ENCODE data around the gene SLC24A3. TPM values are rescaled to one million over a fixed set of nuclear protein-coding genes. Genes with fewer than 3 reads are reported as not detected.

Gene SLC24A3
- total and polyA plus RNA-seq, 2 experiments from 2014 or later, result 0.81 to 2.5 TPM

DNA sequence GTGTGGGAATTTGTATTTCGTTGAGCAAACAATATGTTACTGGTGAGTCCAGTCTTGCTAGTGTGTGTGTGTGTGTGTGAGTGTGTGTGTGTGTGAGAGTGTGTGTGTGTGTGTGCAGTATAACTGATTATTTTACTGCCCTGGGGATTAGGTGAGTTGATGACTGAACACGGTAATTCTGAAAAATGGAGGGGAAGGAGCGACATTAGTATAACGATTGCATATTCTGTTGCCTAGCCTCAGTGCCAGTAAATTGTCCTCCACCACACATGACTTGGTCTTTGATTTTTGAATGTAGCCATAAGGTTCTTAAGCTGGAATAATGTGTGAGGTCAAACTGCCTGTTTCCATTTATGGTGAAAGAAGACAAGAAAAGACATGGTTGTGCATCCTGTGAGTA, 121.1 kb downstream of the SLC24A3 start (continued):
- no peak for TF ChIP-seq REST (IDR thresholded peaks at IDR 0.05; ENCODE audit: unreplicated experiment)
- TF ChIP-seq CREB1 (CRISPR knock-in tag; IDR thresholded peaks at IDR 0.05; ENCODE audit: low read depth), result no peak
- TF ChIP-seq ETS1 (IDR thresholded peaks at IDR 0.05), result no peak

GRCh38 chr20:19335341-19335740, 122.9 kb downstream of the SLC24A3 start:
- Histone ChIP-seq H3K4me2 (no peak overlapping the region), H3K36me3 (ENCODE audit: insufficient read depth) (no peaks in the 10 kb centered on the region), H3K27ac (ENCODE audit: low read depth) (no peak overlapping the region), H3K9me2 (ENCODE audit: insufficient read depth) (no peaks in the 10 kb centered on the region), H3F3A (replicated peaks; ENCODE audit: low read depth) (no peaks in the 10 kb centered on the region), H4K20me1 (replicated peaks; ENCODE audit: insufficient read depth) (no peaks in the 10 kb centered on the region), H3K4me1 (ENCODE audit: insufficient read depth) (no peaks in the 10 kb centered on the region), H3K79me2 (replicated peaks; ENCODE audit: insufficient read depth) (no peaks in the 10 kb centered on the region), H3K4me3 (no peak overlapping the region), H3K27me3 (ENCODE audit: insufficient read depth) (no peaks in the 10 kb centered on the region), H2AFZ (no peak overlapping the region)
- H3K4me1 Mint-ChIP-seq, result no peaks in the 10 kb centered on the region
- H3K36me3 Mint-ChIP-seq (ENCODE audit: low read depth), result no peaks in the 10 kb centered on the region
- DNase-seq (ENCODE audit: low spot score), result no peak
- H3K27ac Mint-ChIP-seq, result no peak overlapping the region
- peaks cover 5% of the 10 kb centered on the region for H3K27me3 Mint-ChIP-seq (ENCODE audit: insufficient read depth, low read depth, poor library complexity)
- H3K9me3 Mint-ChIP-seq, result no peaks in the 10 kb centered on the region
- H3K4me3 Mint-ChIP-seq, result no peak overlapping the region
- ATAC-seq, result no peak
- TF ChIP-seq CREB1 (CRISPR knock-in tag; IDR thresholded peaks at IDR 0.05; ENCODE audit: low read depth) (no peak), ETS1 (IDR thresholded peaks at IDR 0.05) (no peak), REST (IDR thresholded peaks at IDR 0.05; ENCODE audit: unreplicated experiment) (no peak), ZNF331 (CRISPR knock-in tag; IDR thresholded peaks at IDR 0.05; ENCODE audit: low read depth) (no peak), ZNF114 (CRISPR knock-in tag; IDR thresholded peaks at IDR 0.05) (no peak), POLR2AphosphoS5 (IDR thresholded peaks at IDR 0.05; ENCODE audit: low read depth) (no peak), EZH2 (IDR thresholded peaks at IDR 0.05; ENCODE audit: low read depth, unreplicated experiment) (no peak), EZH2phosphoT487 (IDR thresholded peaks at IDR 0.05; ENCODE audit: unreplicated experiment) (no peak)
- TF ChIP-seq, protein P1, sequence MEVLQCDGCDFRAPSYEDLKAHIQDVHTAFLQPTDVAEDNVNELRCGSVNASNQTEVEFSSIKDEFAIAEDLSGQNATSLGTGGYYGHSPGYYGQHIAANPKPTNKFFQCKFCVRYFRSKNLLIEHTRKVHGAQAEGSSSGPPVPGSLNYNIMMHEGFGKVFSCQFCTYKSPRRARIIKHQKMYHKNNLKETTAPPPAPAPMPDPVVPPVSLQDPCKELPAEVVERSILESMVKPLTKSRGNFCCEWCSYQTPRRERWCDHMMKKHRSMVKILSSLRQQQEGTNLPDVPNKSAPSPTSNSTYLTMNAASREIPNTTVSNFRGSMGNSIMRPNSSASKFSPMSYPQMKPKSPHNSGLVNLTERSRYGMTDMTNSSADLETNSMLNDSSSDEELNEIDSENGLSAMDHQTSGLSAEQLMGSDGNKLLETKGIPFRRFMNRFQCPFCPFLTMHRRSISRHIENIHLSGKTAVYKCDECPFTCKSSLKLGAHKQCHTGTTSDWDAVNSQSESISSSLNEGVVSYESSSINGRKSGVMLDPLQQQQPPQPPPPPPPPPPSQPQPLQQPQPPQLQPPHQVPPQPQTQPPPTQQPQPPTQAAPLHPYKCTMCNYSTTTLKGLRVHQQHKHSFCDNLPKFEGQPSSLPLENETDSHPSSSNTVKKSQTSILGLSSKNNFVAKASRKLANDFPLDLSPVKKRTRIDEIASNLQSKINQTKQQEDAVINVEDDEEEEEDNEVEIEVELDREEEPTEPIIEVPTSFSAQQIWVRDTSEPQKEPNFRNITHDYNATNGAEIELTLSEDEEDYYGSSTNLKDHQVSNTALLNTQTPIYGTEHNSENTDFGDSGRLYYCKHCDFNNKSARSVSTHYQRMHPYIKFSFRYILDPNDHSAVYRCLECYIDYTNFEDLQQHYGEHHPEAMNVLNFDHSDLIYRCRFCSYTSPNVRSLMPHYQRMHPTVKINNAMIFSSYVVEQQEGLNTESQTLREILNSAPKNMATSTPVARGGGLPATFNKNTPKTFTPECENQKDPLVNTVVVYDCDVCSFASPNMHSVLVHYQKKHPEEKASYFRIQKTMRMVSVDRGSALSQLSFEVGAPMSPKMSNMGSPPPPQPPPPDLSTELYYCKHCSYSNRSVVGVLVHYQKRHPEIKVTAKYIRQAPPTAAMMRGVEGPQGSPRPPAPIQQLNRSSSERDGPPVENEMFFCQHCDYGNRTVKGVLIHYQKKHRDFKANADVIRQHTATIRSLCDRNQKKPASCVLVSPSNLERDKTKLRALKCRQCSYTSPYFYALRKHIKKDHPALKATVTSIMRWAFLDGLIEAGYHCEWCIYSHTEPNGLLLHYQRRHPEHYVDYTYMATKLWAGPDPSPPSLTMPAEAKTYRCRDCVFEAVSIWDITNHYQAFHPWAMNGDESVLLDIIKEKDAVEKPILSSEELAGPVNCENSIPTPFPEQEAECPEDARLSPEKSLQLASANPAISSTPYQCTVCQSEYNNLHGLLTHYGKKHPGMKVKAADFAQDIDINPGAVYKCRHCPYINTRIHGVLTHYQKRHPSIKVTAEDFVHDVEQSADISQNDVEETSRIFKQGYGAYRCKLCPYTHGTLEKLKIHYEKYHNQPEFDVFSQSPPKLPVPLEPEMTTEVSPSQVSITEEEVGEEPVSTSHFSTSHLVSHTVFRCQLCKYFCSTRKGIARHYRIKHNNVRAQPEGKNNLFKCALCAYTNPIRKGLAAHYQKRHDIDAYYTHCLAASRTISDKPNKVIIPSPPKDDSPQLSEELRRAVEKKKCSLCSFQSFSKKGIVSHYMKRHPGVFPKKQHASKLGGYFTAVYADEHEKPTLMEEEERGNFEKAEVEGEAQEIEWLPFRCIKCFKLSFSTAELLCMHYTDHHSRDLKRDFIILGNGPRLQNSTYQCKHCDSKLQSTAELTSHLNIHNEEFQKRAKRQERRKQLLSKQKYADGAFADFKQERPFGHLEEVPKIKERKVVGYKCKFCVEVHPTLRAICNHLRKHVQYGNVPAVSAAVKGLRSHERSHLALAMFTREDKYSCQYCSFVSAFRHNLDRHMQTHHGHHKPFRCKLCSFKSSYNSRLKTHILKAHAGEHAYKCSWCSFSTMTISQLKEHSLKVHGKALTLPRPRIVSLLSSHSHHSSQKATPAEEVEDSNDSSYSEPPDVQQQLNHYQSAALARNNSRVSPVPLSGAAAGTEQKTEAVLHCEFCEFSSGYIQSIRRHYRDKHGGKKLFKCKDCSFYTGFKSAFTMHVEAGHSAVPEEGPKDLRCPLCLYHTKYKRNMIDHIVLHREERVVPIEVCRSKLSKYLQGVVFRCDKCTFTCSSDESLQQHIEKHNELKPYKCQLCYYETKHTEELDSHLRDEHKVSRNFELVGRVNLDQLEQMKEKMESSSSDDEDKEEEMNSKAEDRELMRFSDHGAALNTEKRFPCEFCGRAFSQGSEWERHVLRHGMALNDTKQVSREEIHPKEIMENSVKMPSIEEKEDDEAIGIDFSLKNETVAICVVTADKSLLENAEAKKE (CRISPR knock-in tag; IDR thresholded peaks at IDR 0.05), result no peak
